ENCODE measurements around the gene CLBA1. TPM values are rescaled to one million over a fixed set of nuclear protein-coding genes. Genes with fewer than 3 reads are reported as not detected.

The CLBA1 gene
- total RNA-seq, 1 experiment from 2014 or later: 24.3 TPM

DNA sequence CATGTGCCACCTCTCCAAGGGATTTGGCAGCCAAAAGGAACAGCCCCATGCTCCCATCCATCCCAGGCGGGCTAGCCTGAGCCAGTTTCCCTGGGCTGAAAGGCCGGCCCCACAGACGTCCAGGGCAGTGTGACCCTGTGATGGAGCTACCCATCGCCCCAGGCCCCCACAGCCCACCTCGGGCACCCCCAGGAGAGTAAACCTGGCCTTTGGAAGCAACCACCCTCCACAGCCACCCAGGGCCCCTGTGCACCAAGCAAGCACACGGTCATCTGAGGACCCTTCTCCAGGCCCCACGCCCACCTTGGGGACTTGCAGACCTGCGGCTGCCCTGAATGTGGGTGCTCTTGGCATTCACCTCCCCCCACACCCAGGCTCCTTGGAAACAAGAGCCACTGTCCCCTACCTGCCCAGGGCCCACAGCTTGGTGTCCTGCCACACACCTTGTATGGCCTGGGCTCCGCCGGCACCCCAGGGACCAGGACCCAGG is 15.8 kb upstream of the CLBA1 start:
- BruUV-seq (replicated peaks): TSS peak; percentile 39
- Mint-ChIP-seq H3K27ac (ENCODE audit: low read depth, unreplicated experiment) (peak overlapping the region; percentile 99), H3K4me3 (ENCODE audit: unreplicated experiment) (peak overlapping the region; percentile 92), H3K4me1 (ENCODE audit: insufficient read depth, unreplicated experiment) (peaks cover 35% of the 10 kb centered on the region), H3K27me3 (ENCODE audit: insufficient read depth, unreplicated experiment) (no peaks in the 10 kb centered on the region), H3K9me3 (ENCODE audit: unreplicated experiment) (no peaks in the 10 kb centered on the region), H3K36me3 (ENCODE audit: insufficient read depth, unreplicated experiment) (peaks cover 54% of the 10 kb centered on the region)
- CTCF ChIA-PET: interaction anchor here (0.9 to 1.6 kb wide), 7 partner anchors 10 to 144 kb away, joined by 3 to 7 read pairs (median 4); no protein-coding TSS in a partner anchor
- intact Hi-C loops (cut with micrococcal nuclease): no loop called here
- POLR2A ChIA-PET: interaction anchor here (0.6 to 11.4 kb wide), 19 partner anchors 8 to 374 kb away, joined by 3 to 636 read pairs (median 8); partner anchors contain the start of genes CDCA4, CEP170B, CLBA1 and SIVA1
- TF ChIP-seq, protein P1, sequence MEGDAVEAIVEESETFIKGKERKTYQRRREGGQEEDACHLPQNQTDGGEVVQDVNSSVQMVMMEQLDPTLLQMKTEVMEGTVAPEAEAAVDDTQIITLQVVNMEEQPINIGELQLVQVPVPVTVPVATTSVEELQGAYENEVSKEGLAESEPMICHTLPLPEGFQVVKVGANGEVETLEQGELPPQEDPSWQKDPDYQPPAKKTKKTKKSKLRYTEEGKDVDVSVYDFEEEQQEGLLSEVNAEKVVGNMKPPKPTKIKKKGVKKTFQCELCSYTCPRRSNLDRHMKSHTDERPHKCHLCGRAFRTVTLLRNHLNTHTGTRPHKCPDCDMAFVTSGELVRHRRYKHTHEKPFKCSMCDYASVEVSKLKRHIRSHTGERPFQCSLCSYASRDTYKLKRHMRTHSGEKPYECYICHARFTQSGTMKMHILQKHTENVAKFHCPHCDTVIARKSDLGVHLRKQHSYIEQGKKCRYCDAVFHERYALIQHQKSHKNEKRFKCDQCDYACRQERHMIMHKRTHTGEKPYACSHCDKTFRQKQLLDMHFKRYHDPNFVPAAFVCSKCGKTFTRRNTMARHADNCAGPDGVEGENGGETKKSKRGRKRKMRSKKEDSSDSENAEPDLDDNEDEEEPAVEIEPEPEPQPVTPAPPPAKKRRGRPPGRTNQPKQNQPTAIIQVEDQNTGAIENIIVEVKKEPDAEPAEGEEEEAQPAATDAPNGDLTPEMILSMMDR (IDR thresholded peaks at IDR 0.05; ENCODE audit: unreplicated experiment): no peak
- DNase-seq (ENCODE audit: unreplicated experiment): no peak

DNA sequence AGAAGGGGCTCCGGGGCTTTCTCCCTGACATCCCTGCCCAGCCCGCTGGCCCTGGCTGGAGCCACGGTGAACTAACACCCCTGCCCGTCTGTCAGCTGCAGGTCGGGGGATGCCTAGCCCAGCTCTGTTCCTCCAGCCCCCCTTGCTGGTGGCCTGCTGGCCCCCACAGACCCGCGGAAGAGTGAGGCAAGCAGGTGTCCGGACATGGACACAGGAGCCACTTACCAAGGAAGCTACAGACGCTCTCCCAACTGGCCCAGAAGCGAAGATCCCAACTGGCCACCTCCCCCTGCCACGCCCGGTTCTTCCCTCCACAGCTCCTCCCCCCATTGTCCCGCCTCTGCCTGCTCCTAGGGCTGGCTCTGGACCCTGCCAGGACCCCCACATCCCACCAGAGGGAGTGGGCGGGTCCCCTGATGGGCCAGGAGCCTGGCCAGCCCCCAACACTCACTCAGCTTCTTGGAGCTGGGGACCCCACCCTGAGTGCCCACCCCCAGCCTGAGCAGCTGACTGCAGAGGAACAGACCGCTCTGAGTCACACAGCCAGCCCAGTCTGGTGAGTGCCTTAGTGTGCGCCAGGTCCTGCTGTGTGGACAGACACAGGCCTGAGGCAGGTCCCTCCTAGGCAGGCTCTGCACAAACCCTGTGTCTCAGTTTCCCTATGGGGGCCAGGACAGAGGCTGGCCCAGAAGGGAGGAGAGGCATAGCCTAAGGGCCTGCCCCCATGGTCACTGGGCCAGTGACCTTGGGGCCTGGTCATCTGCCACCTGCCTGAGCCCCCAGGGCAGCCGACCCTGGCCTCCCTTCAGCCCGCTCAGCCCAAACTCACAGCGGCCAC is 15.1 kb upstream of the CLBA1 start:
- BruUV-seq (replicated peaks): no TSS peak
- H3K36me3 Mint-ChIP-seq (ENCODE audit: insufficient read depth, unreplicated experiment): peaks cover 54% of the 10 kb centered on the region
- POLR2A ChIA-PET: interaction anchor here (0.6 to 11.4 kb wide), 20 partner anchors 8 to 373 kb away, joined by 3 to 636 read pairs (median 4); partner anchors contain the start of genes CDCA4, CEP170B and CLBA1
- H3K4me3 Mint-ChIP-seq (ENCODE audit: unreplicated experiment): peak overlapping the region; percentile 92
- H3K27ac Mint-ChIP-seq (ENCODE audit: low read depth, unreplicated experiment): peak overlapping the region; percentile 99
- H3K9me3 Mint-ChIP-seq (ENCODE audit: unreplicated experiment): no peaks in the 10 kb centered on the region
- peaks cover 35% of the 10 kb centered on the region for H3K4me1 Mint-ChIP-seq (ENCODE audit: insufficient read depth, unreplicated experiment)
- intact Hi-C loops (cut with micrococcal nuclease): no loop called here
- TF ChIP-seq, protein P1 (IDR thresholded peaks at IDR 0.05; ENCODE audit: unreplicated experiment): no peak
- H3K27me3 Mint-ChIP-seq (ENCODE audit: insufficient read depth, unreplicated experiment): no peaks in the 10 kb centered on the region
- DNase-seq (ENCODE audit: unreplicated experiment): peak; percentile 92
- CTCF ChIA-PET: interaction anchor here (0.7 to 1.1 kb wide), 6 partner anchors 13 to 145 kb away, joined by 3 to 5 read pairs (median 4); no protein-coding TSS in a partner anchor

DNA sequence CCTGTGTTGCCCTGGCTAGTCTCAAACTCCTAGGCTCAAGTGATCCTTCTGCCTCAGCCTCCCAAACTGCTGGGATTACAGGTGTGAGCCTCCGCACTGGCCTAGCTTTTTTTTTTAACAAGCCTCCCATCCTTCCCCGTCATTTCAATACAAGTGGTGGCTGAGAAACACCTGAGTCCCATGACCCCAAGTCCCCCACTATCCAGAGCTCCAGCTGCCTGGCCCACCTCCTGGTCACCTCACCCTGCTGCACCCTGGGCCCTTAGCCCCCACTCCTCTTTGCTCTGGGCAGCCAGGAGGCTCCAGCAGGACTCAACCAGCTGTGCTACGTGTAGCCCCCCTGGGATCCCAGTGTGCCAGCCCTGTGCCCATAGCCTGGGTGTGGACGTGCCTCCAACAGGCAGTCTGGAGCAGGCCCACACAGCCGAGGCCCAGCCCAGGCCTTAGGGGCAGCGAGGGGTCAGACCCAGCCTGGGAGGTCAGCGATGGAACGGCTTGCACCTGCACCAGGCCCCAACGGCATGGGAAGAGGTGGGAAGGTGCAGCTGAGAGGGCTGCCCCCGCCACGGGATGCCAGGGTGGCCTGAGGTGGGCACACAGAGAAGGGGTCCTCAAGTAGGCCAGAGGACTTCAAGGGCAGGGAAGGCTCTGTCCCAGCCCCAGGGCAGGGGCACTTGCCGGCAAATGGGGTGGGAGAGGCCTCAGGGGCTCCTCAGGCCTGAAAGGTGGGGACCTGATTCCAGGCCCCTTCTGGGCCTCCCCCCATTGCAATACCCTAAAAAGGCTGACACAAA is 13.9 kb upstream of the CLBA1 start:
- CTCF ChIA-PET: interaction anchor here (0.6 to 6.5 kb wide), 5 partner anchors 16 to 120 kb away, joined by 3 to 167 read pairs (median 5); partner anchors contain the start of gene CDCA4
- Mint-ChIP-seq H3K4me1 (ENCODE audit: insufficient read depth, unreplicated experiment) (peaks cover 36% of the 10 kb centered on the region), H3K36me3 (ENCODE audit: insufficient read depth, unreplicated experiment) (peaks cover 46% of the 10 kb centered on the region), H3K27ac (ENCODE audit: low read depth, unreplicated experiment) (peak overlapping the region; percentile 99), H3K9me3 (ENCODE audit: unreplicated experiment) (no peaks in the 10 kb centered on the region), H3K27me3 (ENCODE audit: insufficient read depth, unreplicated experiment) (no peaks in the 10 kb centered on the region), H3K4me3 (ENCODE audit: unreplicated experiment) (peak overlapping the region; percentile 92)
- TF ChIP-seq, protein P1 (IDR thresholded peaks at IDR 0.05; ENCODE audit: unreplicated experiment): no peak
- POLR2A ChIA-PET: interaction anchor here (0.7 to 11.4 kb wide), 15 partner anchors 9 to 343 kb away, joined by 3 to 636 read pairs (median 18); partner anchors contain the start of genes CDCA4, CEP170B, CLBA1 and PACS2
- DNase-seq (ENCODE audit: unreplicated experiment): no peak
- TSS peak; percentile 33 for BruUV-seq (replicated peaks)
- intact Hi-C loops (cut with micrococcal nuclease): loop anchor here (2.0 kb wide), 1 partner anchor 115 kb away; no protein-coding TSS in a partner anchor
